A549 (cell line): Measurements from ENCODE around the gene CTNNA1. TPM values are rescaled to one million over a fixed set of nuclear protein-coding genes. Genes with fewer than 3 reads are reported as not detected.

Experiments used
- ATAC-seq, 2 experiments: fragments of 200-7000 bp in 1 of 2; fragments of >200 bp in 1 of 2; cut with Nextera tagmentation in 1 of 2; cut with Tn5 transposase in 1 of 2; 3 replicates each; pipeline versions ENCODE4 v1.8.0 to v1.9.1; 2018 to 2020; ENCODE audit warnings: mild to moderate bottlenecking in 1 of 2, moderate library complexity in 1 of 2
- CTCF ChIA-PET: fragments of 300-600 bp; sonication (Branson Sonifier 250); formaldehyde crosslinking; extraction: SDS; loops from one replicate; lab custom pipeline; 2021; ENCODE audit warnings: antibody characterized with exemption, inconsistent platforms; lab: Yijun Ruan, JAX
- POLR2A ChIA-PET: fragments of 350-600 bp; formaldehyde crosslinking; extraction: SDS; loops from one replicate; lab custom pipeline; 2021; ENCODE audit warnings: antibody characterized with exemption, inconsistent platforms; lab: Yijun Ruan, JAX
- DNase-seq, 2 experiments: peaks; one replicate each; pipeline versions ENCODE4 v3.0.0 to v3.0.0-alpha.2; 2011 to 2016; ENCODE audit warnings: low read depth in 1 of 2, low spot score in 1 of 2
- FAIRE-seq: peaks from 2 replicates; lab custom pipeline; 2011; peaks lifted over from hg19 to GRCh38; lab: Jason Lieb, UNC
- H3K27ac ChIP-seq, 2 experiments: fragments of >200 bp; sonication (Bioruptor Twin); formaldehyde crosslinking; 3 replicates each; pipeline ENCODE4 v1.5.1; 2016 to 2017
- H3K4me1 ChIP-seq: fragments of >200 bp; sonication (Bioruptor Twin); formaldehyde crosslinking; 3 replicates; pipeline ENCODE4 v1.6.1; 2016
- H3K4me2 ChIP-seq: fragments of >200 bp; sonication (Bioruptor Twin); formaldehyde crosslinking; 3 replicates; pipeline ENCODE4 v1.6.1; 2016
- H3K4me3 ChIP-seq: fragments of >200 bp; sonication (Bioruptor Twin); formaldehyde crosslinking; 3 replicates; pipeline ENCODE4 v1.5.1; 2016
- H3K9me3 ChIP-seq: fragments of >200 bp; sonication (Bioruptor Twin); formaldehyde crosslinking; 3 replicates; pipeline ENCODE4 v1.6.1; 2016
- BHLHE40 ChIP-seq: IDR thresholded peaks from 2 replicates; pipeline ENCODE4 v1.6.1; 2012; ENCODE audit warnings: low read depth, low read length, inconsistent platforms
- CBX8 ChIP-seq: fragments of 200-600 bp; sonication (generic); IDR thresholded peaks from 2 replicates; pipeline ENCODE4 v1.6.1; 2016
- CEBPB ChIP-seq, 2 experiments: fragments of >200 bp in 1 of 2; sonication (Bioruptor Twin) in 1 of 2; formaldehyde crosslinking in 1 of 2; IDR thresholded peaks; 2 replicates each; pipeline ENCODE4 v1.6.1; 2012 to 2016
- CHD4 ChIP-seq: fragments of 200-600 bp; sonication (generic); IDR thresholded peaks from 2 replicates; pipeline ENCODE4 v1.6.1; 2016; ENCODE audit warnings: antibody characterized with exemption, mild to moderate bottlenecking, borderline replicate concordance
- EP300 ChIP-seq, 2 experiments: fragments of >200 bp; sonication (Bioruptor Twin); formaldehyde crosslinking; IDR thresholded peaks; 2 replicates in 1 of 2; 3 replicates in 1 of 2; pipeline ENCODE4 v1.6.1; 2016 to 2017
- HDAC2 ChIP-seq: fragments of 200-600 bp; sonication (generic); IDR thresholded peaks from 2 replicates; pipeline ENCODE4 v1.6.1; 2016
- HOXA7 ChIP-seq: fragments of 250-450 bp; sonication (Bioruptor Pico); IDR thresholded peaks from 2 replicates; pipeline ENCODE4 v1.5.0; 2020; ENCODE audit warnings: mild to moderate bottlenecking, moderate library complexity
- HOXB13 ChIP-seq: fragments of 250-450 bp; sonication (Bioruptor Pico); IDR thresholded peaks from 2 replicates; pipeline ENCODE4 v1.5.0; 2020; ENCODE audit warnings: low read depth, mild to moderate bottlenecking, moderate library complexity
- JUN ChIP-seq, 2 experiments: fragments of >200 bp; sonication (Bioruptor Twin); formaldehyde crosslinking; IDR thresholded peaks; 2 replicates in 1 of 2; 3 replicates in 1 of 2; pipeline ENCODE4 v1.6.1; 2016 to 2017
- MAZ ChIP-seq: fragments of 150-350 bp; IDR thresholded peaks from 2 replicates; pipeline ENCODE4 v1.6.1; 2014; ENCODE audit warnings: antibody characterized with exemption, low read depth, low read length, borderline replicate concordance
- MYC ChIP-seq: IDR thresholded peaks from 2 replicates; pipeline ENCODE4 v1.6.1; 2012; ENCODE audit warnings: mild to moderate bottlenecking, inconsistent platforms, low read length, improper control_type of control experiment, borderline replicate concordance
- NPAS2 ChIP-seq: fragments of 250-450 bp; sonication (Bioruptor Pico); IDR thresholded peaks from 2 replicates; pipeline ENCODE4 v1.8.0; 2022; ENCODE audit warnings: mild to moderate bottlenecking, moderate library complexity, borderline replicate concordance
- PHF8 ChIP-seq: fragments of 200-600 bp; sonication (generic); IDR thresholded peaks from 2 replicates; pipeline ENCODE4 v1.6.1; 2016; ENCODE audit warnings: low read depth, mild to moderate bottlenecking, antibody characterized with exemption, moderate library complexity, borderline replicate concordance
- POLR2A ChIP-seq: IDR thresholded peaks from 2 replicates; pipeline ENCODE4 v1.6.1; 2012; ENCODE audit warnings: mild to moderate bottlenecking, low read length
- RAD21 ChIP-seq, 2 experiments: fragments of >200 bp in 1 of 2; sonication (Bioruptor Twin) in 1 of 2; formaldehyde crosslinking in 1 of 2; IDR thresholded peaks in 1 of 2; conservative IDR thresholded peaks in 1 of 2; 2 replicates in 1 of 2; 3 replicates in 1 of 2; pipeline ENCODE4 v1.6.1; 2012 to 2018; ENCODE audit warnings: inconsistent platforms in 1 of 2
- REST ChIP-seq: fragments of 200-600 bp; sonication (generic); IDR thresholded peaks from 2 replicates; pipeline ENCODE4 v1.6.1; 2016; ENCODE audit warnings: antibody characterized with exemption, mild to moderate bottlenecking, moderate library complexity
- SMC3 ChIP-seq: fragments of >200 bp; sonication (Bioruptor Twin); formaldehyde crosslinking; IDR thresholded peaks from 3 replicates; pipeline ENCODE4 v1.6.1; 2018; ENCODE audit warnings: inconsistent platforms
- SREBF2 ChIP-seq: fragments of 450-650 bp; IDR thresholded peaks from 2 replicates; pipeline ENCODE4 v1.6.1; 2014; ENCODE audit warnings: mild to moderate bottlenecking, moderate library complexity
- TFCP2L1 ChIP-seq: fragments of 250-450 bp; sonication (Bioruptor Pico); IDR thresholded peaks from 2 replicates; pipeline ENCODE4 v1.5.0; 2021; ENCODE audit warnings: mild to moderate bottlenecking
- TP53 ChIP-seq: fragments of 250-450 bp; sonication (Bioruptor Pico); IDR thresholded peaks from 2 replicates; pipeline ENCODE4 v1.5.0; 2021; ENCODE audit warnings: mild to moderate bottlenecking, moderate library complexity
- USF2 ChIP-seq: fragments of 450-650 bp; IDR thresholded peaks from 2 replicates; pipeline ENCODE4 v1.6.1; 2014; ENCODE audit warnings: antibody characterized with exemption
- ZSCAN20 ChIP-seq: fragments of 250-450 bp; sonication (Bioruptor Pico); IDR thresholded peaks from 2 replicates; pipeline ENCODE4 v1.8.0; 2022; ENCODE audit warnings: mild to moderate bottlenecking, moderate library complexity
- WGBS: methylation state at CpG from one replicate; pipeline ENCODE4 v1.1.6; 2017; ENCODE audit errors: missing lambda C conversion rate; 5-methylcytosine and 5-hydroxymethylcytosine counted together
- polyA plus RNA-seq, 4 experiments: library from polyadenylated mRNA; depleted of rRNA in 3 of 4; stranded (reverse); fragments of >200 nt; fragmentation: RNase III in 1 of 4; extraction: RNeasy Plus Mini Kit Qiagen cat#74134 plus additional on column Dnase treatment in 1 of 4; gene quantifications; 2 replicates in 3 of 4; 3 replicates in 1 of 4; pipeline ENCODE4 v1.2.3, GENCODE V29; 2011 to 2017

Gene CTNNA1
- polyA plus RNA-seq, 2 of the 4 experiments (the other 2 are of a cell fraction) = 154 to 184 TPM

GRCh38 chr5:138932171-138932810 is 179.1 kb downstream of the CTNNA1 start:
- no peaks in the 10 kb centered on the region for H3K9me3 ChIP-seq
- ATAC-seq = peak in 1 of 2 experiments; percentile 34; a peak in 2 of 6 replicates
- peak in 1 of 2 experiments; percentile 44 for DNase-seq
- ChIA-PET POLR2A (no interaction called here), CTCF (interaction anchor here (0.7 to 1.1 kb wide), 2 partner anchors 11 to 108 kb away, joined by 3 read pairs; no protein-coding TSS in a partner anchor)
- no peak overlapping the region for H3K27ac ChIP-seq
- no peak overlapping the region for H3K4me3 ChIP-seq
- no peak overlapping the region for H3K4me2 ChIP-seq
- 95% methylated on average over 19 of the region's 20 CpGs for WGBS
- FAIRE-seq = no peak
- no peaks in the 10 kb centered on the region for H3K4me1 ChIP-seq
- TF ChIP-seq HOXB13 (no peak), RAD21 (conservative IDR thresholded peaks at IDR 0.05 in 1 of 2, IDR thresholded peaks at IDR 0.05 in 1 of 2) (peak in 1 of 2 experiments; percentile 29; a peak in 1 of 5 replicates), SMC3 (no peak)

- Histone ChIP-seq H3K27ac (no peak overlapping the region), H3K4me3 (no peak overlapping the region), H3K4me1 (no peaks in the 10 kb centered on the region), H3K9me3 (no peaks in the 10 kb centered on the region), H3K4me2 (no peak overlapping the region)
- DNase-seq = no peak
- no peak for ATAC-seq
- POLR2A ChIA-PET = no interaction called here
- TF ChIP-seq TFCP2L1 (CRISPR knock-in tag) (no peak), EP300 (IDR thresholded peaks at IDR 0.05) (no peak), SREBF2 (no peak), CBX8 (no peak), MAZ (no peak), USF2 (no peak), POLR2A (no peak), REST (no peak), BHLHE40 (no peak), ZSCAN20 (CRISPR knock-in tag) (no peak), TP53 (CRISPR knock-in tag) (no peak), JUN (IDR thresholded peaks at IDR 0.05) (no peak), HOXA7 (CRISPR knock-in tag) (no peak), MYC (no peak), HDAC2 (no peak), NPAS2 (no peak), RAD21 (conservative IDR thresholded peaks at IDR 0.05 in 1 of 2, IDR thresholded peaks at IDR 0.05 in 1 of 2) (no peak), CHD4 (no peak), CEBPB (IDR thresholded peaks at IDR 0.05) (no peak), PHF8 (no peak)
- CTCF ChIA-PET = interaction anchor here (0.6 to 0.7 kb wide), 2 partner anchors 50 to 222 kb away, joined by 3 read pairs; no protein-coding TSS in a partner anchor
- WGBS = 93% methylated on average over 17 of the region's 18 CpGs
- no peak for FAIRE-seq
Measured at GRCh38 chr5:138933522-138934290, 180.5 kb downstream of the CTNNA1 start.
